CD4-positive, alpha-beta T cell treated with Interleukin-6 for 4 hours (primary cell): ENCODE results near the gene NISCH.

Source experiments
- DNase-seq: peaks from one replicate; pipeline ENCODE4 v3.0.0-alpha.2; 2020; ENCODE audit warnings: mixed read lengths

NISCH gene

GRCh38 chr3:52493232-52494017 lies 38.0 kb downstream of the NISCH start:
- no peak for DNase-seq

- DNase-seq: no peak
These were observed 39.0 kb downstream of the NISCH start for GRCh38 chr3:52494445-52494844.

GRCh38 chr3:52494886-52495495 lies 39.6 kb downstream of the NISCH start, which contains the start of gene STAB1:
Gene STAB1, plus strand, starts transcription at chr3:52495338. Its CDS starts 76 bp downstream, at chr3:52495414.
- DNase-seq: no peak

- no peak for DNase-seq
These were observed 40.6 kb downstream of the NISCH start for GRCh38 chr3:52495777-52496602.

DNA sequence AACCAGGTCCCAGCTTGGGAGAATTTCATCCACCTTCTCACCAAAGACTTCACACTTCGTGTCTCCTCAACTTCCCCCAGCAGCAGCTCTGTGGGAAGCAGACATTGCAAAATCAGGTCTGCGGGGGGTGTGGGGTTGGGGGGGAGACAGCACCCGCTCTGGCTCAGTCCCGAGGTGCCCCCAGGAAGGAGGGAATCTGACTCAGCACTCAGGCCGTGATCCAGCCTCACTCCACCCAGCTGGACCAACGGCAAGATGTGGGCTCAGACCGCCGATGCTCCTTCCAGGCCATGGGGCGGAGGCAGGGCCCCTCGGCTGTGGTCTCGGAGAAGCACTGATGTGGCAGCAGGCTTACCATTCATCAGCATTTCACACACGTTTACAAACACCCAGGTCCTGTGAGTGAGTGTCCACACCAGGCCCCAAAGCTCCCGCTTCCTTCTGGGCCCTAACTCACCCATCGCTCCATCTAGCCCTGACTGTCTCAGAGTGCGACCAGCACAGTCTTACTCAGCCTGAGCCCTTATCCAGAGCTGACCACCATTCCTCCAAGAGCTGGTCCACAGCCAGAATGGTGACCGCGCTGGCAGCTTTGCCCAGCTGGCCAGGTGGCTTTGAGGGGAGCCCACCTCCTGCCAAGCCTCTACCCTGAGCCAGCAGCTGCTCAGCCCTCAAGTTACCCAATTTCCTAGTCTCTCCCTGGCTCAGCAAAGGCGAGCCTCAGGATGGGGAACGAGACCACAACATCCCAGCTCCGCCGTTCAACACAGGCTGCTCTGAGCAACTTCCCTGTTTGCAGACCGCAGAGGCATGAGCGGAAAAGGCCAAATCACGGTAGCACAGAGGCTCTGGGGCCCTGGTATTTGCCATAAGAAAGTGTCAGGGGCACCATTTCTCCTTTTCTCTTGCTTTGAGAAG lies 43.0 kb downstream of the NISCH start:
- no peak for DNase-seq

GRCh38 chr3:52501046-52501445 lies 45.6 kb downstream of the NISCH start:
- no peak for DNase-seq

- DNase-seq: no peak
These were observed 46.6 kb downstream of the NISCH start for GRCh38 chr3:52502001-52502400.

- no peak for DNase-seq
These were observed 47.5 kb downstream of the NISCH start for GRCh38 chr3:52502808-52503350.

DNA sequence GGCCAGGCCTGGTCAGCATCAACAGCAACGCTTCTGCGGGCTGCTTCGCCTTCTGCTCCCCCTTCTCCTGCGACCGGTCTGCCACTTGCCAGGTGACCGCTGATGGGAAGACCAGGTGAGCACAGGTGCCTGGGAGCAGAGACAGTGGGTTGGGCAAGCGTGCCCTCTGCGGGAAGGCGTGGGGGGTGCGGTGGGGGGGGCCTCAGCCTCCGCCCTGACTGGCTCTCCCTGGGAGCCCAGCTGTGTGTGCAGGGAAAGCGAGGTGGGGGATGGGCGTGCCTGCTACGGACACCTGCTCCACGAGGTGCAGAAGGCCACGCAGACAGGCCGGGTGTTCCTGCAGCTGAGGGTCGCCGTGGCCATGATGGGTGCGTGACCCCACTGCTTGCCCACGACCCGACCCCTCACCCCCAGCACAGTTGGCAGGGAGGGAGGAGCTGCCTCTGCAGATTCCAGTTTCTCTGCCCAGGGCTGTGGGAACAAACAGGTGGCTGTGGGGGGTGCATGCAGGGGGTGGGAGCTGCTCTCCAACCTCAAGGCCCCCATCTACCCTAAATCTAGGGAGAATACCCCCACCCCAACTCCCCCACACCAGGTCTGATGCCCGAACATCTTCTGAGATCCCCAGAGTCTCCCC lies 48.5 kb downstream of the NISCH start:
- no peak for DNase-seq

GRCh38 chr3:52504977-52505376 lies 49.6 kb downstream of the NISCH start:
- DNase-seq: no peak

- DNase-seq: no peak
These were observed 51.0 kb downstream of the NISCH start for GRCh38 chr3:52506266-52506966.

GRCh38 chr3:52507359-52507758 lies 52.0 kb downstream of the NISCH start:
- DNase-seq: no peak

GRCh38 chr3:52509753-52510328 lies 54.4 kb downstream of the NISCH start:
- no peak for DNase-seq

DNA sequence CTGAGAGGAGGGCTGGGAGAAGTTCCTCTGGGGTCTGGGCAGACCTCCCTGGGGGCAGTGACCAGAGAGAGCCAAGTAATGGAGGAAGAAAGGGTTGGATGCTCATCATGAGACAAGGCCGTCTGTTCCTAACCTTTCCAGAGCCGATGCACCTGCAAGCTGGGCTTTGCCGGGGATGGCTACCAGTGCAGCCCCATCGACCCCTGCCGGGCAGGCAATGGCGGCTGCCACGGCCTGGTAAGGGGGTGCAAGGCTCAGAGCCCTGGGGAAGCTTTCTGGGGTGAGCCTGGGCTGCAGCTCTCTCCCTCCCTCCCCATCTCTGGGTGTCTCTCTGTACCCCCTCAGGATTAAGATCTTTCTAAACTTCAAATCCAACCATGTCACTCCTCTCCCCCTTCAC lies 56.1 kb downstream of the NISCH start:
- no peak for DNase-seq

- no peak for DNase-seq
These were observed 56.7 kb downstream of the NISCH start for GRCh38 chr3:52512105-52512504.

GRCh38 chr3:52512727-52513126 lies 57.3 kb downstream of the NISCH start:
- DNase-seq: no peak

GRCh38 chr3:52513281-52513680 lies 57.9 kb downstream of the NISCH start:
- no peak for DNase-seq

DNA sequence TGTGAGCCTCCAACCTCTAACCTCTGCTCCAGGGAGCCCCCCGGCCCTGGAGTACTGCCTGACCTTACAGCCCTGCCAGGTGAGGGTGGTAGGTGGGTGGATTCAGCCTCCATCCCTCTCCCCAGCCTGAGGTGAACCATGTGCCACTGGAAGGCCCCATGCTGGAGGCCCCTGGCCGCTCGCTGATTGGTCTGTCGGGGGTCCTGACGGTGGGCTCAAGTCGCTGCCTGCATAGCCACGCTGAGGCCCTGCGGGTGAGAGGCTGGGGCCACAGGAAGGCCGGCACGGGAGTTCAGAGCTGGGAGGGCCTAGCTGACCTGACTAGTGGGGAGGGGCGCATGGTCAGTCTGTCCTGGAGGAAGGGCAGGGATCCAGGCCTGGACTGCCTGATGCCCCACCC lies 59.2 kb downstream of the NISCH start:
- no peak for DNase-seq

DNA sequence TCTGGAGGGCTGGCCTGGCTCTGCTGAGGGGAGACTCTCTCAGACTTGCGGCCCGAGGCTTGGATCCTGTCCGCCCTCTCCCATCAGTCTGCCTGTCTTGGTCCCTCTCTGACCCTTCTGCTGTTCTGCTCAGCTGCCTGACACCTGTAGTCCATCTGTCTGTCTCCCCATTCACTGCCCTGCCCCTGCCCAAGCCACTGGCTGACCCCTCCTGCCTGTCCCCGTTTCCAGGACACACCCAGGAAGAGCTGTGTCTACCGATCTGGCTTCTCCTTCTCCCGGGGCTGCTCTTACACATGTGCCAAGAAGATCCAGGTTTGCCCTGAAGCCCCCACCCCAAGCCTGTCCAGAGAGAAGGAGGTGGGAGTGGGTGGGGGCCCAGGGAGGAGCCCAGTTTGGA lies 59.8 kb downstream of the NISCH start:
- no peak for DNase-seq

- no peak for DNase-seq
These were observed 61.2 kb downstream of the NISCH start for GRCh38 chr3:52516509-52517195.
